SK-N-SH treated with all-trans-retinoic acid at 6 μM for 48 hours (cell line): ENCODE data around the gene TMEM54.

Experiments used
- ATAC-seq: fragments of 200-7000 bp; cut with Tn5 transposase; 3 replicates; pipeline ENCODE4 v1.9.1; 2020; ENCODE audit warnings: mild to moderate bottlenecking, moderate library complexity
- ARNTL ChIP-seq: fragments of 450-650 bp; formaldehyde crosslinking; IDR thresholded peaks from 2 replicates; pipeline ENCODE4 v1.5.0; 2020; ENCODE audit warnings: low read depth, mild to moderate bottlenecking, moderate library complexity, borderline replicate concordance
- BACH2 ChIP-seq: fragments of 250-450 bp; sonication (Bioruptor Pico); IDR thresholded peaks from 2 replicates; pipeline ENCODE4 v1.9.0; 2021; ENCODE audit warnings: mild to moderate bottlenecking, borderline replicate concordance
- CSDC2 ChIP-seq: fragments of 250-450 bp; sonication (Bioruptor Pico); IDR thresholded peaks from 2 replicates; pipeline ENCODE4 v1.5.0; 2020; ENCODE audit warnings: mild to moderate bottlenecking, moderate library complexity
- ESRRG ChIP-seq: fragments of 250-450 bp; sonication (Bioruptor Pico); IDR thresholded peaks from 2 replicates; pipeline ENCODE4 v1.6.1; 2021; ENCODE audit warnings: mild to moderate bottlenecking
- GLIS3 ChIP-seq: fragments of 250-450 bp; sonication (Bioruptor Pico); IDR thresholded peaks from 2 replicates; pipeline ENCODE4 v1.5.0; 2020; ENCODE audit warnings: mild to moderate bottlenecking, moderate library complexity
- ISL1 ChIP-seq: fragments of 250-450 bp; sonication (Bioruptor Pico); IDR thresholded peaks from 2 replicates; pipeline ENCODE4 v2.1.2; 2022; ENCODE audit warnings: mild to moderate bottlenecking, moderate library complexity
- PPARA ChIP-seq: fragments of 250-450 bp; sonication (Bioruptor Pico); IDR thresholded peaks from 2 replicates; pipeline ENCODE4 v1.5.0; 2020; ENCODE audit warnings: mild to moderate bottlenecking, borderline replicate concordance
- SNAI2 ChIP-seq: fragments of 250-450 bp; sonication (Bioruptor Pico); IDR thresholded peaks from 2 replicates; pipeline ENCODE4 v1.5.0; 2020; ENCODE audit warnings: mild to moderate bottlenecking, moderate library complexity
- TCF4 ChIP-seq: fragments of 250-450 bp; sonication (Bioruptor Pico); IDR thresholded peaks from 2 replicates; pipeline ENCODE4 v1.8.0; 2021; ENCODE audit warnings: mild to moderate bottlenecking, moderate library complexity, borderline replicate concordance
- TOX ChIP-seq: fragments of 250-450 bp; sonication (Bioruptor Pico); IDR thresholded peaks from 2 replicates; pipeline ENCODE4 v1.8.0; 2021; ENCODE audit warnings: mild to moderate bottlenecking, moderate library complexity, borderline replicate concordance
- ZC3H10 ChIP-seq: fragments of 250-450 bp; sonication (Bioruptor Pico); IDR thresholded peaks from 2 replicates; pipeline ENCODE4 v1.5.1; 2021; ENCODE audit warnings: mild to moderate bottlenecking, moderate library complexity
- ZFP3 ChIP-seq: fragments of 250-450 bp; sonication (Bioruptor Pico); IDR thresholded peaks from 2 replicates; pipeline ENCODE4 v1.5.0; 2020; ENCODE audit warnings: mild to moderate bottlenecking, moderate library complexity
- ZFP30 ChIP-seq: fragments of 450-650 bp; formaldehyde crosslinking; IDR thresholded peaks from 2 replicates; pipeline ENCODE4 v1.5.0; 2022; ENCODE audit warnings: mild to moderate bottlenecking, moderate library complexity
- ZNF565 ChIP-seq: fragments of 450-650 bp; formaldehyde crosslinking; conservative IDR thresholded peaks from 2 replicates; pipeline ENCODE4 v1.5.0; 2020; ENCODE audit warnings: low read depth, mild to moderate bottlenecking, moderate library complexity
- ZNF8 ChIP-seq: fragments of 450-650 bp; formaldehyde crosslinking; IDR thresholded peaks from 2 replicates; pipeline ENCODE4 v1.5.0; 2020; ENCODE audit warnings: mild to moderate bottlenecking, moderate library complexity
- TF ChIP-seq, protein P1 (sequence below): fragments of 250-450 bp; sonication (Bioruptor Pico); IDR thresholded peaks from 2 replicates; pipeline ENCODE4 v1.8.0; 2020; ENCODE audit warnings: mild to moderate bottlenecking, moderate library complexity, borderline replicate concordance
- TF ChIP-seq, protein P2 (sequence below): fragments of 250-450 bp; sonication (Bioruptor Pico); IDR thresholded peaks from 2 replicates; pipeline ENCODE4 v1.5.1; 2021; ENCODE audit warnings: mild to moderate bottlenecking, moderate library complexity
- TF ChIP-seq, protein P3 (sequence below): fragments of 250-450 bp; sonication (Bioruptor Pico); IDR thresholded peaks from 2 replicates; pipeline ENCODE4 v1.8.0; 2021; ENCODE audit warnings: low read depth, mild to moderate bottlenecking, moderate library complexity, borderline replicate concordance
- TF ChIP-seq, protein P4 (sequence below): fragments of 250-450 bp; sonication (Bioruptor Pico); IDR thresholded peaks from 2 replicates; pipeline ENCODE4 v1.5.1; 2020; ENCODE audit warnings: low read depth, mild to moderate bottlenecking, moderate library complexity

Gene TMEM54

DNA sequence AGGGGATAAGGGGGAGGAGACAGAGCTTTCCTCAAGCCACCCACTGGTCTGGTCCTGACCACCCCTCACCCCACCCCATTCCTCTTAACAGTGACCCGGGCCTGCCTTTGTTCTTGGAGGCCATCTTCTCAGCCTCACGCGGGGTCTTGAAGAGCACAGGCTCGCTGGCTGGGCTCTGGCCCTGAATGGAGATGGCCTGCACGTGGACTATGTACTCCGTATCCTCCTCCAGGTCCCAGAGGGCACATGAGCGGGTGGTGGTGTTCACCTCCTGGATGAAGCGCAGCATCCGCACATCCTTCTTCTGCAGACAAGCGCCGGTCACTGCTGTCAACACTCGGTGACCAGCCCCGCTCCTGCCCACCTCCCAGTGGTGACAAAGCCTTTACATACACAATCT, 33.1 kb downstream of the TMEM54 start:
- TF ChIP-seq ZNF565 (no peak), ISL1 (CRISPR knock-in tag) (no peak), PPARA (CRISPR knock-in tag) (no peak)
- no peak for ATAC-seq

DNA sequence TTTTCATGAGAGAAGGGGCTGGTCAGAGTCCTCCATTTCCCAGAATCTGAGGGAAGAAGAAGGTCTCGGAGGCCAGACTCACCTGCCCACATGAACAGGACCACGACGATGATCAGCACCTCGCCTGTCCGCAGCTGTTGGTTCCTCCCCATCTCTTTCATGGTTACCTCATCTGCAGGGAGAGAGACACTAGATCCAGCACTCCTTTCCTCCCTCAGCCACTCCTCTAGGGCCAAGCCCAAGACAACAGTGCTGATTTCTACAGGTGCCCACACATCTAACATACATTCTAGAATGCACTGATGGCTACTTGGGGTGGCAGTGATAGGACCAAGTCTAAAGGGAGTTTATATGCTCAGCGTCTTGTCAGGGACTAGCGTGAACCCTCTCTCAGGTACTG, 33.5 kb downstream of the TMEM54 start:
- no peak for ATAC-seq
- TF ChIP-seq, protein P1, sequence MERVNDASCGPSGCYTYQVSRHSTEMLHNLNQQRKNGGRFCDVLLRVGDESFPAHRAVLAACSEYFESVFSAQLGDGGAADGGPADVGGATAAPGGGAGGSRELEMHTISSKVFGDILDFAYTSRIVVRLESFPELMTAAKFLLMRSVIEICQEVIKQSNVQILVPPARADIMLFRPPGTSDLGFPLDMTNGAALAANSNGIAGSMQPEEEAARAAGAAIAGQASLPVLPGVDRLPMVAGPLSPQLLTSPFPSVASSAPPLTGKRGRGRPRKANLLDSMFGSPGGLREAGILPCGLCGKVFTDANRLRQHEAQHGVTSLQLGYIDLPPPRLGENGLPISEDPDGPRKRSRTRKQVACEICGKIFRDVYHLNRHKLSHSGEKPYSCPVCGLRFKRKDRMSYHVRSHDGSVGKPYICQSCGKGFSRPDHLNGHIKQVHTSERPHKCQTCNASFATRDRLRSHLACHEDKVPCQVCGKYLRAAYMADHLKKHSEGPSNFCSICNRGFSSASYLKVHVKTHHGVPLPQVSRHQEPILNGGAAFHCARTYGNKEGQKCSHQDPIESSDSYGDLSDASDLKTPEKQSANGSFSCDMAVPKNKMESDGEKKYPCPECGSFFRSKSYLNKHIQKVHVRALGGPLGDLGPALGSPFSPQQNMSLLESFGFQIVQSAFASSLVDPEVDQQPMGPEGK (CRISPR knock-in tag) = no peak
- TF ChIP-seq SNAI2 (CRISPR knock-in tag) (no peak), TCF4 (CRISPR knock-in tag) (no peak), ESRRG (CRISPR knock-in tag) (no peak), ZC3H10 (CRISPR knock-in tag) (no peak), ZFP30 (CRISPR knock-in tag) (no peak), BACH2 (no peak)
- TF ChIP-seq, all 23 proteins: peak for 0

DNA sequence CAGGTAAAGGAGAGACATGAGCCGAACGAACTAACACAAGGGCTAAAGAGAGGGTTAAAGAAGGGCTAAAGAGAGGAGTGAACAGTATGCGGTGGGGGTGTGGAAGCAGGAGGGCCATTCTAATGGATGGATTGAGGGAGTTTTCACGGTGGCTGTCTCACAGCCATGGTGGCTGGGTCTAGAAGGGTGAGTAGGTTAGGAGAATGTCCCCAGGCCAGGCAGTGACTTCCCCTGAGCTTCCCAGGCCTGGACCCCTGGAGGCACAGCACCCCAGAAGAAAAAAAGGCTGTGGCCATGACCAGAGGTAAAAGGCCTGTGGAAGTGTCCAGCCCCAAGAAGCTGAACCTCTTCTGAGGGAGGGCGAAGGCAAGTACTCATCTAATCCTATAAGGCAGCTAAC, 34.0 kb downstream of the TMEM54 start:
- ATAC-seq = no peak
- TF ChIP-seq ZC3H10 (CRISPR knock-in tag) (no peak), ARNTL (CRISPR knock-in tag) (no peak), CSDC2 (CRISPR knock-in tag) (no peak), SNAI2 (CRISPR knock-in tag) (no peak)
- TF ChIP-seq, protein P2, sequence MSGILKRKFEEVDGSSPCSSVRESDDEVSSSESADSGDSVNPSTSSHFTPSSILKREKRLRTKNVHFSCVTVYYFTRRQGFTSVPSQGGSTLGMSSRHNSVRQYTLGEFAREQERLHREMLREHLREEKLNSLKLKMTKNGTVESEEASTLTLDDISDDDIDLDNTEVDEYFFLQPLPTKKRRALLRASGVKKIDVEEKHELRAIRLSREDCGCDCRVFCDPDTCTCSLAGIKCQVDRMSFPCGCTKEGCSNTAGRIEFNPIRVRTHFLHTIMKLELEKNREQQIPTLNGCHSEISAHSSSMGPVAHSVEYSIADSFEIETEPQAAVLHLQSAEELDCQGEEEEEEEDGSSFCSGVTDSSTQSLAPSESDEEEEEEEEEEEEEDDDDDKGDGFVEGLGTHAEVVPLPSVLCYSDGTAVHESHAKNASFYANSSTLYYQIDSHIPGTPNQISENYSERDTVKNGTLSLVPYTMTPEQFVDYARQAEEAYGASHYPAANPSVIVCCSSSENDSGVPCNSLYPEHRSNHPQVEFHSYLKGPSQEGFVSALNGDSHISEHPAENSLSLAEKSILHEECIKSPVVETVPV (CRISPR knock-in tag) = no peak
- TF ChIP-seq, protein P3, sequence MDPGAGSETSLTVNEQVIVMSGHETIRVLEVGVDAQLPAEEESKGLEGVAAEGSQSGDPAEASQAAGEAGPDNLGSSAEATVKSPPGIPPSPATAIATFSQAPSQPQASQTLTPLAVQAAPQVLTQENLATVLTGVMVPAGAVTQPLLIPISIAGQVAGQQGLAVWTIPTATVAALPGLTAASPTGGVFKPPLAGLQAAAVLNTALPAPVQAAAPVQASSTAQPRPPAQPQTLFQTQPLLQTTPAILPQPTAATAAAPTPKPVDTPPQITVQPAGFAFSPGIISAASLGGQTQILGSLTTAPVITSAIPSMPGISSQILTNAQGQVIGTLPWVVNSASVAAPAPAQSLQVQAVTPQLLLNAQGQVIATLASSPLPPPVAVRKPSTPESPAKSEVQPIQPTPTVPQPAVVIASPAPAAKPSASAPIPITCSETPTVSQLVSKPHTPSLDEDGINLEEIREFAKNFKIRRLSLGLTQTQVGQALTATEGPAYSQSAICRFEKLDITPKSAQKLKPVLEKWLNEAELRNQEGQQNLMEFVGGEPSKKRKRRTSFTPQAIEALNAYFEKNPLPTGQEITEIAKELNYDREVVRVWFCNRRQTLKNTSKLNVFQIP = no peak

DNA sequence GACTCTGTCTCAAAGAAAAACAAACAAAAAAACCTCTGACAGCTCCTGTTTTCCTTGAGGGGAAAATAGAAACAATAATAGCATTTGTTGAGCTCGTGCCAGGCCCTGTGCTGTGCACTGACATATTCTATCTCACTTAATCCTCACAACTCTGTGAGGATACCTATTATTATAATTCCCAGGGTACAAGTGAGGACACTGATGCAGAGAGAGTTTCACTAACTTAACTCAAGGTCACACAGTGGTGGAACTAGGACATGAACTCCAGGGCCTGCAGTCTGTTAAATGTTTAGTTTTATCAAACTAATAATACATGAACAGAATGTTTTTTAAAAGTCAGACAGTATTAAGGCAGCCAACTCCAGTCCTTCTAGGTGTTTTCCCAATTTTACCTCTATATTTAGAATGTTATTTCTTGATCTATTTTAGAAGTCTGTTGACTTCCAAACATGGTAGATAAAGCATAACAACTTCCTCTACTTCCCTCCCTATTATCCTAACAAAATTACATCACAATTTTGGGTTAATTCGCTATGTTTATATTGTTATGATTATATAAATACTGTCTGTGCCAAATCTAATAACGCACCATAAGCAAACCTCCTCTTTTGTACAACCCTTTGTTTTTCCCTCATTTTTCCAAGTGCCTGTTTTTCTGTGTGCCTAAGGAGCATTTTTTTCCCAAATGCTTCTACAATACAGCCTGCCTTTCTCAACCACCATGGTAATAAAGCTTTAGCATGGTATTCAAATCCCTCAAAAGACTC, 35.4 kb downstream of the TMEM54 start:
- TF ChIP-seq ISL1 (CRISPR knock-in tag) (no peak), GLIS3 (no peak), TOX (CRISPR knock-in tag) (no peak), ZFP3 (CRISPR knock-in tag) (no peak), ZFP30 (CRISPR knock-in tag) (no peak), ZNF565 (no peak), ZNF8 (CRISPR knock-in tag) (no peak)
- TF ChIP-seq, protein P4, sequence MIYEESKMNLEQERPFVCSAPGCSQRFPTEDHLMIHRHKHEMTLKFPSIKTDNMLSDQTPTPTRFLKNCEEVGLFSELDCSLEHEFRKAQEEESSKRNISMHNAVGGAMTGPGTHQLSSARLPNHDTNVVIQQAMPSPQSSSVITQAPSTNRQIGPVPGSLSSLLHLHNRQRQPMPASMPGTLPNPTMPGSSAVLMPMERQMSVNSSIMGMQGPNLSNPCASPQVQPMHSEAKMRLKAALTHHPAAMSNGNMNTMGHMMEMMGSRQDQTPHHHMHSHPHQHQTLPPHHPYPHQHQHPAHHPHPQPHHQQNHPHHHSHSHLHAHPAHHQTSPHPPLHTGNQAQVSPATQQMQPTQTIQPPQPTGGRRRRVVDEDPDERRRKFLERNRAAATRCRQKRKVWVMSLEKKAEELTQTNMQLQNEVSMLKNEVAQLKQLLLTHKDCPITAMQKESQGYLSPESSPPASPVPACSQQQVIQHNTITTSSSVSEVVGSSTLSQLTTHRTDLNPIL = no peak
- TF ChIP-seq, protein P2 (CRISPR knock-in tag) = no peak
- ATAC-seq = no peak
